ENCODE data around the gene NAE1.
"Not testable (repeated sequence)": the region's sequence is repeated elsewhere in the genome, so short reads cannot be mapped to it uniquely, and the experiment has no call there.

NAE1 gene

DNA sequence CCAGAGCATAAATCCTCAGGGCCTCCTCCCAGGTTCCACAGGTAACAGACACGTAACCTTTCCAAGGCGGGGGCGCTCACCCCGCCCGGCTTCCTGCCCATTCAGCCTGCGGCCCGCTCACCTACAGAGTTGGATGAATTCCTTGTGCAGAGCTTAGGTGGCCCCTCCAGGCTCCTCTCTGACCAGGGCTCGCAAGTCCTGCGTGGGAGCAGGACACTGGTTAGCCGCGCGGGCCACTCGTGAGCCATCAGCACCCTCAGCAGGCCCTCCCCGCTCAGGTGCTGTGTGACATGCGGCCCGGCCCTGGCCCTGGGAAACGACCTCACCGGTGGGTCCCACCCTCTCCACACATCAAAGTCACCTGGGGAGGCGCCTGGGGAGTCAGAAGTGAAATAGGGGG, 29.9 kb downstream of the NAE1 start:
- no peak for DNase-seq

DNA sequence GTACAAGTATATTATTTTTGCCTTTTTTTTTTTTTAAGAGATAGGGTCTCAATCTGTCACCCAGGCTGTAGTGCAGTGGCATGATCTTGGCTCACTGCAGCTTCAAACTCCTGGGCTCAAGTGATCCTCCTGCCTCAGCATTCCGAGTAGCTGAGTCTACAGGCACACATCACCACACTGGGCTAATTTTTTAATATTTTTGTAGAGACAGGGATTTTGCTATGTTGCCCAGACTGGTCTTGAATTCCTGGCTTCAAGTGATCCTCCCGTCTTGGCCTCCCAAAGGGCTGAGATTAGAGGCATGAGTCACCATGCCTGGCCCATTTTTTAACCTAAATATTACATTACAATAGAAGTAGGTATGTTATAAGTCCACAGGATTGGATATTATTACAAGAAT, 32.6 kb downstream of the NAE1 start:
- no peak for DNase-seq

DNA sequence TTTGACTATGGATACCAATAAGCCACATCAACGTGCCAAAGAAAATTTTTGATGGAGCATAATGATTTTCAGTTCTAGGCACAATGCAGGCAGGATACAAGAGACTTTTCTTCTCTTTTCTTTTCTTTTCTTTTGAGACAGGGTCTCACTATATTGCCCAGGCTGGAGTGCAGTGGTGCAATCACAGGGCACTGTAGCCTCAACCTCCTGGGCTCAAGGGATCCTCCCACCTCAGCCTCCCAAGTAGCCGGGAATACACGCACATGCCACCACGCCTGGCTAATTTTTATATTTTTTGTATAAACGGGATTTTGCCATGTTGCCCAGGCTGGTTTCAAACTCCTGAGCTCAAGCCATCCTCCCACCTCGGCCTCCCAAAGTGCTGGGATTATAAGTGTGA, 36.8 kb downstream of the NAE1 start:
- not testable (repeated sequence) for DNase-seq

DNA sequence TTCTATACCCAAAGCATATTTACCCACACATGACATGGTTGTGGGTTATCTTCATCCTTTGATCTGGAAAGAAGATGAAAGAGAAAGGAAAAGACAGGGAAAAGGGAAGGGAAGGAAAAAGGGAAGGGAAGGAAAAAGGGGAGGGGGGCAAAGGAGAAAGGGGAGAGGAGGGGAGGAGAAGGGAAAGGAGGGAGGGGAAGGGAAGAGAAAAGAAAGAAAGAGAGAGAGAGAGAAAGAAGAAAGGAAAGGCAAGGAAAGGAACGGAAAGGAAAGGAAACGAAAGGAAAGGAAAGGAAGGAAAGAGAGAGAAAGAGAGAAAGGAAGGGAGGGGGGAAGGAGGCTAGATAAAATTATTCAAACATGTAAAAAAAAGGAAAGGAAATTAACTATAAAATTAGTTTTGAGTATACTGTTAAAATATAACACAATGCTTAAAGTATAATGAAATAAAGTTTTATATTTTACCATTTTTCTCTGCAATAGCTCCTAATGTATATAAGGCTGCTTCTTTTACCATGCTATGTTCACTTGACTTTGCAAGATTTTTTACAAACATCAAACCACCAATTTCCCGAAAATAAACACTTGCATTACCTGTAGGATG, 40.5 kb downstream of the NAE1 start:
- DNase-seq: no peak

DNA sequence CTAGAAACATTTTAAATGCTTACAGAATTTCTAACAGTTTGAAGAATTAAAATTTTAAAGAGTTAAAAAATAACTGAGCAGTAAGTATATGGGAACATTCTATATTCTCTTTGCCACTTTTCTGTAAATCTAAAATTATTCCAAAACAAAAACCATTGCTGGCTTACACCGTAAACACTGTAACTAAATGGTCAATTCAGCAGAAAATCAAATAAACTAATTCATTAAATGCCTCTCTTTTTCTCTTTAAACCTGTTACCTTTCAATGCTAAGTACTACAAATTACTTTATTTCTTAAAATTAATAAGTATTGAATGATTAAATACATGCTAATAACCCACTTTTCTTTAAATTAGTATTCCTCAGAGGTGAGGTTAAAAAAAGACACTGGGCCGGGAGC, 43.3 kb downstream of the NAE1 start:
- no peak for DNase-seq

DNA sequence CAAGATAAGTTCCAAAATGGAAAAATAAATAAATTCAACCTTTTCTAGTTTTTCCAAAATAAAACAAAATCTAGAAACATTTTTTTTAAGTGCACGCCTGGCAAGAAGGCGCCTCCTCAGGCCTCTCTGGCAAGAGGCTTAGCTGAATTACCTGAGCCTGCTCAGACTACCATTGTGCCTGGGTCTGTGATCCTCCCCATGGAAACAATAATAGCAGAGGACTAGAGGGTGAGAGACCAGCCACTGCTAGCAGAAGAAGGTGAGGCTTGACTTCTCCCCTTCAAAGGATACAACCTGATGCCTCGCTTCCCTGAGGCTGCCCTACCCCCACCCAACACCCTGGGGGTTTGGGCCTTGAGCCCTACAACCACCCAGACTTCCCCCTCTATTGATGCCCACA, 44.2 kb downstream of the NAE1 start:
- DNase-seq: no peak

DNA sequence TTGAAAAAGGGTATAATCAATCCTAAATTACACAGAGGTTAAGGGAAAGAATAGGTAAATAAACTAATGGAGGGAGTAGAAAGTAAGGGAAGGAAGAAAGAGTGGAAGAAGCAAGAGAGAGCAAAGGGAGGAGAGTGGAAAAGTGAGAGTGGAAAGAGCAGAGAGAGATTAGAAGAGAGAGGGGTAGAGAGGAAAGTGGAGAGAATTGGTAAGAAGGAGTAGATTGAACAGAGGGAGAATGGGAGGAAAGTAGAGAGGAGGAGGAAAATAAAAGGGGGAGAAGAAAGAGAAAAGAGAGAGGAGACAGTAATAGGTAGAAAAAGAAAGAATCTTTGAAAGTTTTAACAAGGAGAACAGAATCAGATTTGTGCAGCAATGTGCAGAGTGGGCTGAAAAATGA, 54.3 kb downstream of the NAE1 start:
- no peak for DNase-seq

DNA sequence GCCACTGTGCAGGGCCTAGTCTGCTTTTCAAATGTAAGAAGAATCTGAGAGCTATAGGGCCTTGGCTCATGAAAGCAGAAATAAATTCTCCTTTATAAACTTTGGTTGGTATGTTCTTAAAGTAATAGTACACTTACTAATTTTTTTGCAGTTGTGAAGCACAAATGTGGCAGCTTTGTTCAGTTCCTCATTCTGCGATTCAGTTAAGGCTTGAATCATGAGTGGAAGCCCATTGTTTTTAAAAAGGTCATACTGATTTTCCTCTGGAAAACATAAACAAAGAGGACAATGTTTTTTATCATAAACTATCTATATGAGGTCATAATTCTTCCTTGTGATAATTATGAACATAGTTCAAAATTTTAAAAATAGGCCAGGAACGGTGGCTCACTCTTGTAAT, 55.8 kb downstream of the NAE1 start:
- no peak for DNase-seq

DNA sequence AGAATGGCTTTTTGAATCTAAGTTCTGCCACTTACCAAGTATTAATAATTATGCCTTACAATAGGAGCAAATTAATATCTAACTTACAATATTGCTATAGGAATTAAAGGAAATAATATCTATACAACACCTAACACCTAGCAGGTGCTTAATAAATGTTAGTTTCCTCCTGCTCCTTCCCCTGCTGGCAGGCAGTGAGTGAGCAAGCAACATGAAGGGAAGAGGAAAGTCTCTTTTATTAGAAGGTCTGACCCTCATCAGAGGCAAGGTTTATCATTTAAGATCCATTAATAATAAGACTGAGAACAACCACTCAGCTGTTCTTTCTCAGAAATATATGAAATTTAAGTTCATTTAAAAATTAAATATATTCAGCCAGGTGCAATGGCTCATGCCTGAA, 72.7 kb downstream of the NAE1 start:
- DNase-seq: no peak

DNA sequence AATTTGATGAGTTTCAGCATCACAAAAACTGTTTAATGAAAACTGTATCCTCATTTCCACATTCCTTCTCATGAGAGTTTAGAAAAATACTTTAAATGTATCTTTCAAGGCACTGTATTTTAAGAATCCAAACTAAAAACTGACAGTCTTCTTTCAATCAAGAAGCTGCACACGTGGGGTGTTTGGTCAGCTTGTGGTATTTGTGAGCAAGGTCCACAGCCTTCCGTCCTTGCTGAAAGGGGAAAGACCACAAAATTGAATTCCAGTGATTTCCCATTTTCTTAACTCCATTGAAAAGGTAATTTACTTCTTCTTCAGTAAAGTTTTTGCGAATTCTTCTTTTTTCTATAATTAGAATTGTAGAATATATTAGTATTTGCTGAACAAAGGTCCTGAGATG, 76.0 kb downstream of the NAE1 start:
- no peak for DNase-seq

DNA sequence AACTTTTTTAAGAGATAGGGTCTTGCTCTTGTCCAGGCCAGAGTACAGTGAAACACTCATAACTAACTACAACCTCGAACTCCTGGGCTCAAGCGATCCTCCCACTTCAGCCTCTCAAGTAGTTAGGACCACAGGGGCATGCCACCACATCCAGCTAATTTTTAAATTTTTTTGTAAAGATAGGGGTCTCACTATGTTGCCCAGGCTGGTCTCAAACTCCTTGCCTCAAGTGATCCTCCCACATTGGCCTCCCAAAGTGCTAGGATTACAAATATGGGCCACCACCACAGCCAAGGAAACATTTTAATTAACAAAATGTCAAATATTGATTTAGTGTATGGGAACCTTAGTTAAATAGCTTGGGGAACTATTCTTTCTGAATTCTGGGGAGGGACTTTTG, 76.6 kb downstream of the NAE1 start:
- DNase-seq: no peak

DNA sequence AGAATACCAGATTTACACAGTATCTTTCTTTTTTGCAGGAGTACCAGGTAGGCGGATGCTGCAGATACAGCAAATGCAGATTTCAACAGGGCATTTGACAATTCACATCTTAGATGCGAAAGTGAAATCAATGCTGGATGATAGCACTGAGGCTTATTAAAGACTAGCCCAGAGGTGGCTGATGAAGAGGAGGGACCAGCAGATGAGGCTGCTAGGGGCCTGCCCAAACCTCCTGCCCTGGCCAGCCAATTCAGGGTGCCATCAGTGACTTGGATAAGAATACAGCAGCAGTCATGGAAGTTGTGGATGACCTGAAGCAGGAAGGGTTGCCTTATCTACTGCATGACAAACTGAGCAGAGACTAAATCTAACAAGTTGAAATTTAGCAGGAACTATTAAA, 77.8 kb downstream of the NAE1 start:
- DNase-seq: no peak

Data from activated CD8-positive, alpha-beta memory T cell treated with anti-CD3 and anti-CD28 coated beads, Interleukin-2, amount 50 U/mL, for 4 hours (primary cell).